LNCaP clone FGC (cell line): Measurements from ENCODE around the gene RPS6KC1.
A peak's percentile ranks its signal among the peaks of the same experiment; 100 is the strongest.
"Not testable (repeated sequence)": the region's sequence is repeated elsewhere in the genome, so short reads cannot be mapped to it uniquely, and the experiment has no call there.

Experiments
- DNase-seq: peaks from one replicate; pipeline ENCODE4 v3.0.0-alpha.2; 2011; ENCODE audit warnings: low read depth
- H3K4me3 ChIP-seq: 2 replicates; pipeline ENCODE4 v1.5.1; 2011; ENCODE audit warnings: mild to moderate bottlenecking, low read depth, low read length, control low read depth
- TF ChIP-seq, protein P1 (sequence below): IDR thresholded peaks from 2 replicates; pipeline ENCODE4 v1.5.1; 2012; ENCODE audit warnings: mild to moderate bottlenecking; ENCODE audit not compliant: control insufficient read depth, insufficient read depth; ENCODE audit errors: extremely low read depth

RPS6KC1 gene

DNA sequence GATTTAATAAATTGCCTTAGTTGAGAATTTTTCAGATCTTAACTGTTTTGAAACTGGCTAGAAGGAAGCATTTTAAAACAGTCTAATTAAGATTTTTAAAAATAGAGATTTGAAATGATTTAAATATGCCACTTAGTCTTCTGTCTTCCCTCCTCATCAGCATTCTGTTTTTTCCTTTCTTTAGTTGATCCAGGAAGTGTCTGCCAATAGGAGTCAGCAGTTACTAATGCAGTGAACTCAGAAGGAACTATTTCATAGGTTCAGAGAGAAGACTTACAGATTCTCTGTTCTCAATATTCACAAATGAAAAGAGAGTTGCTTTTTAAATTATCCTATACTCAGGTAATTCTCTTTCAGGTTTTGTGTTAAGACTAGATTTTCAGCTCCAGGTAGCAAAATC is 84.5 kb downstream of the RPS6KC1 start:
- TF ChIP-seq, protein P1, sequence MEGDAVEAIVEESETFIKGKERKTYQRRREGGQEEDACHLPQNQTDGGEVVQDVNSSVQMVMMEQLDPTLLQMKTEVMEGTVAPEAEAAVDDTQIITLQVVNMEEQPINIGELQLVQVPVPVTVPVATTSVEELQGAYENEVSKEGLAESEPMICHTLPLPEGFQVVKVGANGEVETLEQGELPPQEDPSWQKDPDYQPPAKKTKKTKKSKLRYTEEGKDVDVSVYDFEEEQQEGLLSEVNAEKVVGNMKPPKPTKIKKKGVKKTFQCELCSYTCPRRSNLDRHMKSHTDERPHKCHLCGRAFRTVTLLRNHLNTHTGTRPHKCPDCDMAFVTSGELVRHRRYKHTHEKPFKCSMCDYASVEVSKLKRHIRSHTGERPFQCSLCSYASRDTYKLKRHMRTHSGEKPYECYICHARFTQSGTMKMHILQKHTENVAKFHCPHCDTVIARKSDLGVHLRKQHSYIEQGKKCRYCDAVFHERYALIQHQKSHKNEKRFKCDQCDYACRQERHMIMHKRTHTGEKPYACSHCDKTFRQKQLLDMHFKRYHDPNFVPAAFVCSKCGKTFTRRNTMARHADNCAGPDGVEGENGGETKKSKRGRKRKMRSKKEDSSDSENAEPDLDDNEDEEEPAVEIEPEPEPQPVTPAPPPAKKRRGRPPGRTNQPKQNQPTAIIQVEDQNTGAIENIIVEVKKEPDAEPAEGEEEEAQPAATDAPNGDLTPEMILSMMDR = no peak
- H3K4me3 ChIP-seq = no peak overlapping the region
- DNase-seq = no peak

DNA sequence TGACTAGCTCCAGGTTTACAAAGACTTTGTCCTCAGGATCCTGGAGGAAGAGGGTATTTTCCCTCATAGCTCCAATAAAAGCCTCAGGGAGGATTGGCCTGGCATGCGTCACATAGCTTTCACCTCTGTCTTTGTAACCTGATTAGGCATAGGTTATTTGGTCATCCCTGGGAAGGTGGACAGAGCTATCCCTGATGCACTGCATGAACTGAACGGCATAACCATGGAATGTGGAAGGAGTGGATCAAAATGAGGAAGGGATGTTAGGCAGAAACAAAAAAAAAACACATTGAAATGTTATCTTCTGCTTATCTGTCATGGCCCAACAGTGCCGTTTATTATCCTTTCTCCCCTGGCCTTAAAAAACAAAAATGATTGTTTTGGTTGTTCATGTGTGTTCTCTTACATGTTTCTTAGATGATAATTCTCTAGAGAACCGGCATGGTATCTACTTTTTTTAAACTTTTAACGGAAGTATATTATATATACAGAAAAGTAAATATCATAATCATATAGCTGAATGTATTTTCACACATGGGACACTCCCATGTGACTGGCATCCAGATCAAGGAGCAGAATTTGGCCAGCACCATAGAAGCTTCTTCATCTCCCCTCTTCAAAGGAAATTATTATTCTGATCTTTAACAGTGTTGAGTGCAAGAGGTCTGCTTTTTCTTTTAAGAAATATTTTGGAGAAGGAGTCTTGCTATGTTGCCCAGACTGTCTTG is 85.3 kb downstream of the RPS6KC1 start:
- TF ChIP-seq, protein P1 = no peak
- H3K4me3 ChIP-seq = no peak overlapping the region
- DNase-seq = no peak

DNA sequence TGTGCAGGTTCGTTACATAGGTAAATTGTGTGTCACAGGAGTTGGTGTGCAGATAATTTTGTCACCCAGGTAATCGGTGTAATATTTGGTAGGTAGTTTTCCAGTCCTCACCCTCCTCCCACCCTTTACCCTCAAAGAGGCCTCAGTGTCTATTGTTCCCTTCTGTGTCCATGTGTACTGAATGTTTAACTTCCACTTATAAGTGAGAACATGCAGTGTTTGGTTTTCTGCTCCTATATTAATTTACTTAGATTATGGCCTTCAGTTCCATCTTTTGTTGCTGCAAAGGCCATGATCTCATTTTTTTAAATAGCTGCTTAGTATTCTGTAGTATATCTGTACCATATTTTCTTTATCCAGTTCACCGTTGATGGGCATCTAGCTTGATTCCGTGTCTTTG is 87.3 kb downstream of the RPS6KC1 start:
- TF ChIP-seq, protein P1 = no peak
- DNase-seq = no peak
- no peak overlapping the region for H3K4me3 ChIP-seq

DNA sequence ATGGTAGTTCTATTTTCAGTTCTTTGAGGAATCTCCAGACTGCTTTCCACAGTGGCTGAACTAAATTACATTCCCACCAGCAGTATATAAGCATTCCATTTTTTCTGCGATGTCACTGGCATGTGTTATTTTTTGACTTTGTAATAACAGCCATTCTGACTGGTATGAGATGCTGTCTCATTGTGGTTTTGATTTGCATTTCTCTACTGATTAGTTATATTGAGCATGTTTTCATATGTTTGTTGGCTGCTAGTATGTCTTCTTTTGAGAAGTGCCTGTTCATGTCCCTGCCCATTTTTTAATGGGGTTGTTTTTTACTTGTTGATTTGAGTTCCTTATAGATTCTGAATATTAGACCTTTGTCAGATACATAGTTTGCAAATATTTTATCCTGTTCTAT is 87.9 kb downstream of the RPS6KC1 start:
- TF ChIP-seq, protein P1 = no peak
- H3K4me3 ChIP-seq = no peak overlapping the region
- DNase-seq = no peak

DNA sequence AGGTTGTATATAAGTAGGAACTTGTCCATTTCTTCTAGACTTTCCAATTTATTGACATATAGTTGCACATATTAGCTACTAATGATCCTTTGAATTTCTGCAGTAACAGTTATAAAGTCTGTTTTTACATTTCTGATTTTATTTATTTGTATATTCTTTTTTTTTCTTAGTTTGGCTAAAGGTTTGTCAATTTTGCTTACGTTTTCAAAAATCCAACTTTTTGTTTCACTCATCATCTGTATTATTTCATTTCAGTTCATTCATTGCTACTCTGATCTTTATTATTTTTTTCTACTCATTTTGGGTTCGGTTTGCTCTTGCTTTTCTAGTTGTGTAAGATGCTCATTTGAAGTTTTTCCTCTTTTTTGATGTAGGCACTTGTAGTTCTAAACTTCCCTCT is 97.9 kb downstream of the RPS6KC1 start:
- TF ChIP-seq, protein P1 = no peak
- no peak for DNase-seq
- H3K4me3 ChIP-seq = no peak overlapping the region

DNA sequence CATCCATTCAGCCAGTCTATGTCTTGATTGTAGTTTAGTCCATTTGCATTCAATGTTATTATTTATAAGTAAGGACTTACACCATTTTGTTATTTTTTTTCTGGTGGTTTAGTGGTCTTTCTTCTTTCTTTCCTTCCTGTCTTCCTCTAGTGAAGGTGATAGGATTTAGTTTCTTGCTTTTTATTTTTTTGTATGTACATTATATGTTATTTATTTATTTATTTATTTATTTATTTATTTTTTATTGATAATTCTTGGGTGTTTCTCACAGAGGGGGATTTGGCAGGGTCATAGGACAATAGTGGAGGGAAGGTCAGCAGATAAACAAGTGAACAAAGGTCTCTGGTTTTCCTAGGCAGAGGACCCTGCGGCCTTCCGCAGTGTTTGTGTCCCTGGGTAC is 99.0 kb downstream of the RPS6KC1 start:
- H3K4me3 ChIP-seq, DNase-seq: not testable (repeated sequence)

DNA sequence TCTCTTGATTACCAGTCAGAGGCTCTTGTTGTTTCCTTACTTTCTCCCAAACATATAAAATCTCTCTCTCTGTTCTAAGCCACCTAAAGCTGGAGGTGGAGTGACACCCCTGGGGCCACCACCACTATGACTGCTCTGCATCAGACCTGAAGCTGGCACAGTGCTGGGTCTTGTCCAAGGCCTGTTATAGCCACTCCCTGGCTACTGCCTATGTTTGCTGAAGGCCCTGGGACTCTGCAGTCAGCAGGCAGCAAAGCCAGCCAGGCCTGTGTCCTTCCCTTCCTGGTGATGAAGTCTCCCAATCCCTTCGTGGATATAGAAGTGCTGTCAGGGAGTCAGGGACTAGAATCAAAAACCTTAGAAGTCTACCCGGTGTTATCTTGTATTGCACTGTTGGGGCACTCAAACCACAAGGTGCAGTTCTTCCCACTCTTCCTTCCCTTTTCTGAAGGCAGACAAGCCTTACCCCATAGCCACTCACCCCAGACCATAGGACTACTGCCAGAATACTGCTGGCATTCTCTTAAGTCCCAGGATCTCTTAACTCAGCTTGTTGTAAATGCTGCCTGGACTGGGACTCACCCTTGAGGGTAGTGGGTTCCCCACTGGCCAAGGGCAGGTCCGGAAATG is 103.1 kb downstream of the RPS6KC1 start:
- peak; percentile 36 for DNase-seq
- TF ChIP-seq, protein P1 = no peak
- no peak overlapping the region for H3K4me3 ChIP-seq
